ENCODE data around the gene HOOK1. TPM values are rescaled to one million over a fixed set of nuclear protein-coding genes. Genes with fewer than 3 reads are reported as not detected.
"Not testable (repeated sequence)": the region's sequence is repeated elsewhere in the genome, so short reads cannot be mapped to it uniquely, and the experiment has no call there.

Gene HOOK1
- total and polyA plus RNA-seq, 4 donors, result 6.5 to 14.9 (median 10.4) TPM

DNA sequence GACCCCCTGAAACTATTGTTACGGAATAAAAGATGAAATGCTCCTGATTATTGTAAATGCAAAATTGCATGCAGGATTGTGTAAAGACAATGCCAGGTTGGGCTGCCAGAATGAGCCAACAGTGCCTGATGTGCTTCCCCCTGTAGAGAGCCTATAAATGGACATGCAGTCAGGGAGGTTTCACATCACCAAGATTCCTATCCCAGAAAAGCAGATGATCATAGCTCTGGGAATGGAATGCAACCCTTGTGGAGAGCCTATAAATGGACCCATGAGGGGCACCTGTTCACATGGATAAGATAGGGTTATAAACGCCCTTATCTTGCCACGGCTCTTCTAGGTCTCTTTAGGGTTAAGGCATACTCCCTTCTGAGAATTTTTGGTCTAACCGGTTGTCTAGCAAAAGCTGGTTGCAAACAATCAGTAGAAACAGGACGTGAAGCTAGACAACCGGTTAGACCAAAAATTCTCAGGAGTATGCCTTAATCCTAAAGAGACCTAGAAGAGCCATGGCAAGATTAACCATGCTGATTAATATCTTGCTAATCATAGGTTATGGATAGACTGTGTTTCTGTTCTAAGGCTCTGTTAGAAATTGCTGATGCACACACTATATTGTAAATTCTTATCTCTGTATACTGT lies 106.6 kb downstream of the HOOK1 start:
- 92% methylated on average over 4 of the region's 6 CpGs for WGBS (ENCODE audit: insufficient coverage)
- not testable (repeated sequence) for H3K9me3 ChIP-seq (ENCODE audit: control insufficient read depth, insufficient read depth, low read length); H3K27ac ChIP-seq (ENCODE audit: low read depth, low read length); H3K4me1 ChIP-seq (ENCODE audit: control insufficient read depth, insufficient read depth, low read length); DNase-seq (ENCODE audit: low read depth in 4 of 6, low spot score in 6 of 6); H3K4me3 ChIP-seq (ENCODE audit: low read depth, low read length); H3K27me3 ChIP-seq (ENCODE audit: control insufficient read depth, insufficient read depth, low read length); H3K36me3 ChIP-seq (ENCODE audit: control insufficient read depth, insufficient read depth, low read length)

DNA sequence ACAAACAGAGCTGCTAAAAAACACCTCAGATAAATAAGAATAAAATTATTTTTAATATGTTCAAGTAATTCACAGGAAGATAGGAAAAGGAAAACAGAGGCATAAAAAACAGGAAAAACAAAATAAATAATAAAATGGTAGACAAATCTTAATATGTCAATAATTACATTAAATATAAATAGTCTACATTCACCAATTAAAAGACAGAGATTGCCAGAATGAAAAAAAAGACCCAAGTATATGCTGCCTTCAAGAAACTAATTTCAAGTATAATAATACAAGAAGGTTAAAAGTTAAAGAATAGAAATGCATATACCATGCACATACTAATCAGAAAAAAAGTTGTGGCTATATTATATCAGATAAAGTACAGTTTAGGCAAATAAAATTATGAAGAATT lies 109.9 kb downstream of the HOOK1 start:
- Histone ChIP-seq H3K27me3 (ENCODE audit: control insufficient read depth, insufficient read depth, low read length) (peaks cover 2% of the 10 kb centered on the region), H3K36me3 (ENCODE audit: control insufficient read depth, insufficient read depth, low read length) (no peaks in the 10 kb centered on the region), H3K9me3 (ENCODE audit: control insufficient read depth, insufficient read depth, low read length) (peaks cover 4% of the 10 kb centered on the region), H3K4me1 (ENCODE audit: control insufficient read depth, insufficient read depth, low read length) (peaks cover 6% of the 10 kb centered on the region), H3K27ac (ENCODE audit: low read depth, low read length) (no peak overlapping the region), H3K4me3 (ENCODE audit: low read depth, low read length) (no peak overlapping the region)
- no peak for DNase-seq (ENCODE audit: low read depth in 4 of 6, low spot score in 6 of 6)

Other genes starting within 250 kb of the HOOK1 start
- 1 to 10 TPM; 5.0 to 8.6 TPM for gene CYP2J2, start 111.8 kb downstream of the HOOK1 start, total RNA-seq
- gene CYP2J2, start 111.8 kb downstream of the HOOK1 start, polyA plus RNA-seq (ENCODE audit: insufficient read length in 2 of 2), result 1 to 10 TPM; 4.5 to 6.1 TPM

Measured in spinal cord (tissue), 10 donors.